Panc1 (cell line): Measurements from ENCODE around the gene SLC6A17.

ENCODE experiments used
- POLR2AphosphoS5 ChIP-seq: IDR thresholded peaks from 2 replicates; pipeline ENCODE4 v1.6.1; 2012; ENCODE audit warnings: mild to moderate bottlenecking, low read depth, low read length, moderate library complexity
- REST ChIP-seq, 2 experiments: IDR thresholded peaks; 2 replicates each; pipeline ENCODE4 v1.6.1; 2011 to 2012; ENCODE audit warnings: low read depth in 2 of 2, control low read depth in 1 of 2, low read length in 1 of 2, mild to moderate bottlenecking in 1 of 2, moderate library complexity in 1 of 2; ENCODE audit not compliant: insufficient read depth in 1 of 2
- TF ChIP-seq, protein P1 (sequence below): fragments of 450-650 bp; IDR thresholded peaks from 2 replicates; pipeline ENCODE4 v1.5.1; 2017; ENCODE audit warnings: mild to moderate bottlenecking

DNA sequence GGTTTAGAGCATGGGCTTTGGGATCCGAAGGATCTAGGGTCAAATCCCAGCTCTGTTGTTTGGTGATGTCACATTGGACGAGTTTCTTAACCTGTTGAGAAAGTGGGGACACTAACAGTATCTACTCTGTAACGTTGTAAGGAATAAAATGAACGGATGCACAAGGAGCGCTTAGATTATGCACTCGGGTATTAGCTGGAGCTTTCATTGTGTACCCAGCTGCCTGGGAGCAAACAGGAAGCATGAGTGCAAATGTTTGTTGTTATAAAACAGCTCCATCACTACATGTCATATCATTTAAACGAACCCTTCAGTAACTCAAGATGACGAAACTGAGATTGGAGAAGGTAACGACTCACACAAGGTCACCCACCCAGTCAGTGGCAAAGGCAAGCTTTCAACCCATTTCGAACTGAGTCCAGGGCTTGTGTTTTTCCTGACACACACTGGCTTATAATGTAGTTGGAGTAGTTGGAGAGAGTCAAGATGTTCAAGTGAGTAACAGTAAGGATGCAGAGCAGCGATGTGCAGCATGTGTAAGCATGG, 16.2 kb upstream of the SLC6A17 start:
- TF ChIP-seq, protein P1, sequence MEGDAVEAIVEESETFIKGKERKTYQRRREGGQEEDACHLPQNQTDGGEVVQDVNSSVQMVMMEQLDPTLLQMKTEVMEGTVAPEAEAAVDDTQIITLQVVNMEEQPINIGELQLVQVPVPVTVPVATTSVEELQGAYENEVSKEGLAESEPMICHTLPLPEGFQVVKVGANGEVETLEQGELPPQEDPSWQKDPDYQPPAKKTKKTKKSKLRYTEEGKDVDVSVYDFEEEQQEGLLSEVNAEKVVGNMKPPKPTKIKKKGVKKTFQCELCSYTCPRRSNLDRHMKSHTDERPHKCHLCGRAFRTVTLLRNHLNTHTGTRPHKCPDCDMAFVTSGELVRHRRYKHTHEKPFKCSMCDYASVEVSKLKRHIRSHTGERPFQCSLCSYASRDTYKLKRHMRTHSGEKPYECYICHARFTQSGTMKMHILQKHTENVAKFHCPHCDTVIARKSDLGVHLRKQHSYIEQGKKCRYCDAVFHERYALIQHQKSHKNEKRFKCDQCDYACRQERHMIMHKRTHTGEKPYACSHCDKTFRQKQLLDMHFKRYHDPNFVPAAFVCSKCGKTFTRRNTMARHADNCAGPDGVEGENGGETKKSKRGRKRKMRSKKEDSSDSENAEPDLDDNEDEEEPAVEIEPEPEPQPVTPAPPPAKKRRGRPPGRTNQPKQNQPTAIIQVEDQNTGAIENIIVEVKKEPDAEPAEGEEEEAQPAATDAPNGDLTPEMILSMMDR: no peak
- no peak for TF ChIP-seq REST (IDR thresholded peaks at IDR 0.05; ENCODE audit: insufficient read depth in 1 of 2, low read depth in 2 of 2, low read length in 1 of 2)
- no peak for TF ChIP-seq POLR2AphosphoS5
